Thoracic aorta (tissue), 2 donors: ENCODE measurements around the gene RBM15B. TPM values are rescaled to one million over a fixed set of nuclear protein-coding genes. Genes with fewer than 3 reads are reported as not detected.

Experiments used
- ATAC-seq: fragments of 150-250 bp; one replicate; pipeline ENCODE4 v1.8.0; 2017; ENCODE audit warnings: low read depth; ENCODE audit not compliant: insufficient number of reproducible peaks, low FRiP score
- DNase-seq: peaks from one replicate; pipeline ENCODE4 v3.0.0-alpha.2; 2020; ENCODE audit warnings: low spot score
- H3K27ac ChIP-seq, 2 donors: fragments of 200-600 bp; sonication (generic); 1 replicate in 1 of 2; 2 replicates in 1 of 2; pipeline ENCODE4 v1.5.1; 2016; ENCODE audit warnings: mild to moderate bottlenecking in 2 of 2, moderate library complexity in 2 of 2
- H3K27me3 ChIP-seq: fragments of 200-600 bp; sonication (generic); replicated peaks from 2 replicates; pipeline ENCODE4 v1.6.0; 2016; ENCODE audit warnings: mild to moderate bottlenecking; ENCODE audit not compliant: insufficient read depth
- H3K36me3 ChIP-seq: fragments of 200-600 bp; sonication (generic); one replicate; pipeline ENCODE4 v1.5.1; 2016
- H3K4me1 ChIP-seq, 2 donors: fragments of 200-600 bp; sonication (generic); 1 replicate in 1 of 2; 2 replicates in 1 of 2; pipeline versions ENCODE4 v1.5.1 to v1.6.0; 2016; ENCODE audit warnings: low read depth in 2 of 2, mild to moderate bottlenecking in 1 of 2; ENCODE audit not compliant: control insufficient read depth in 1 of 2
- H3K4me3 ChIP-seq: fragments of 200-600 bp; sonication (generic); 2 replicates; pipeline ENCODE4 v1.5.1; 2016; ENCODE audit warnings: mild to moderate bottlenecking
- H3K9me3 ChIP-seq: fragments of 200-600 bp; sonication (generic); 2 replicates; pipeline ENCODE4 v1.5.1; 2016
- total RNA-seq, 2 donors: library from RNA; depleted of rRNA; stranded (reverse); fragments of >200 nt; gene quantifications; one replicate each; pipeline versions ENCODE4 v1.1.0 to v1.2.3, GENCODE V29; 2016
- TF ChIP-seq, protein P1 (sequence below): fragments of 200-600 bp; sonication (generic); IDR thresholded peaks from one replicate; pipeline ENCODE4 v1.5.1; 2019; ENCODE audit warnings: antibody characterized with exemption

The RBM15B gene
- total RNA-seq, 2 donors from 2014 or later = 28.3 to 38.0 TPM

DNA sequence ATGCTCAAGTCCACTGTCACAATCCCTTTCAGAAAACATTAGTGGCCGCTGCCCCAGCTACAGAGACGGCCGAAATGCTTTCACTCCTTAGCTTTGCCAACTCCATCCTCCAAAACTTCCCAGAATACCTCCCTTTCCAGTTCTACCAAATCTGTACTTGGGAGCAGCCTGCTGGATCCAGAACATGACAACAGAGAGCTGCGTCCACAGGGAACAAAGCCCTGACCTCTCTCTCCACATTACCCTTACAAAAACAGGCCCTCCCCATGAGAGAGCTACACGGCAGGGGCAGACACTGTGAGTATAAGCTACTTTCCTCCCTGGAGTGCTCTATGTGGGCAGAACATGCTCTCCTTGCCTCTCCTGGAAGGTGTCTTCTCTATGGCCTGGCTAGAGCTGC lies 6.3 kb downstream of the RBM15B start:
- Histone ChIP-seq H3K27ac (no peak overlapping the region), H3K27me3 (no peaks in the 10 kb centered on the region)

GRCh38 chr3:51398595-51399310 lies 7.7 kb downstream of the RBM15B start:
- no peak for DNase-seq
- TF ChIP-seq, protein P1, sequence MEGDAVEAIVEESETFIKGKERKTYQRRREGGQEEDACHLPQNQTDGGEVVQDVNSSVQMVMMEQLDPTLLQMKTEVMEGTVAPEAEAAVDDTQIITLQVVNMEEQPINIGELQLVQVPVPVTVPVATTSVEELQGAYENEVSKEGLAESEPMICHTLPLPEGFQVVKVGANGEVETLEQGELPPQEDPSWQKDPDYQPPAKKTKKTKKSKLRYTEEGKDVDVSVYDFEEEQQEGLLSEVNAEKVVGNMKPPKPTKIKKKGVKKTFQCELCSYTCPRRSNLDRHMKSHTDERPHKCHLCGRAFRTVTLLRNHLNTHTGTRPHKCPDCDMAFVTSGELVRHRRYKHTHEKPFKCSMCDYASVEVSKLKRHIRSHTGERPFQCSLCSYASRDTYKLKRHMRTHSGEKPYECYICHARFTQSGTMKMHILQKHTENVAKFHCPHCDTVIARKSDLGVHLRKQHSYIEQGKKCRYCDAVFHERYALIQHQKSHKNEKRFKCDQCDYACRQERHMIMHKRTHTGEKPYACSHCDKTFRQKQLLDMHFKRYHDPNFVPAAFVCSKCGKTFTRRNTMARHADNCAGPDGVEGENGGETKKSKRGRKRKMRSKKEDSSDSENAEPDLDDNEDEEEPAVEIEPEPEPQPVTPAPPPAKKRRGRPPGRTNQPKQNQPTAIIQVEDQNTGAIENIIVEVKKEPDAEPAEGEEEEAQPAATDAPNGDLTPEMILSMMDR = no peak
- no peaks in the 10 kb centered on the region for H3K9me3 ChIP-seq

More for the DNA sequence above, 6.3 kb downstream of the RBM15B start:
- no peak for ATAC-seq
- Histone ChIP-seq H3K9me3 (no peaks in the 10 kb centered on the region), H3K4me3 (no peak overlapping the region), H3K36me3 (peaks cover 33% of the 10 kb centered on the region), H3K4me1 (peaks cover 20 to 38% of the 10 kb centered on the region in 2 donors)
- no peak for DNase-seq
- TF ChIP-seq, protein P1 = no peak

DNA sequence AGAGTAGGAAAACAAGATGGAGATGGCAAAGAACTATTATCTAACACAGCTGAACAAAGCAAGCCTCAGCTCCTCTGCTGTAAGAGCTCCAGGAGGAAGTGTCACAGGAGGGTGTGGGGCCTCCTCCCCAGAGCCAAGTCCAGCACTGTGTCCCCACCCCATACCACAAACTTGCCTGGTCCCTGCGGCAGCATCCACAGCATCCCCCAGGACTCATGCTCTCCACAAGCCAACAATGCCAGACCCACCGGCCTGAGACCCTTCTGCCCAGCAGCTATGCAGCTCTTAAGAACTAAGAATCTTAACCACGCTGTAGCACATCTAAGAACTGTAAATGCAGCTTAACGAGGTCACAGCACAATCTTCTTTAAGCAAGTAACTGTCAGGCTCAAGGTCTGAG lies 9.1 kb downstream of the RBM15B start:
- TF ChIP-seq, protein P1 = no peak
- Histone ChIP-seq H3K4me3 (no peak overlapping the region), H3K27ac (no peak overlapping the region), H3K9me3 (no peaks in the 10 kb centered on the region), H3K36me3 (peaks cover 17% of the 10 kb centered on the region), H3K4me1 (peaks cover 0 to 11% of the 10 kb centered on the region in 2 donors), H3K27me3 (no peaks in the 10 kb centered on the region)
- no peak for ATAC-seq
- DNase-seq = no peak

More at GRCh38 chr3:51398595-51399310, 7.7 kb downstream of the RBM15B start:
- no peaks in the 10 kb centered on the region for H3K27me3 ChIP-seq
- peaks cover 8 to 25% of the 10 kb centered on the region in 2 donors for H3K4me1 ChIP-seq
- H3K36me3 ChIP-seq = peaks cover 23% of the 10 kb centered on the region
- no peak overlapping the region for H3K4me3 ChIP-seq
- no peak overlapping the region for H3K27ac ChIP-seq
- no peak for ATAC-seq

GRCh38 chr3:51401735-51402134 lies 10.7 kb downstream of the RBM15B start:
- Histone ChIP-seq H3K27me3 (no peaks in the 10 kb centered on the region), H3K4me1 (peaks cover 0 to 4% of the 10 kb centered on the region in 2 donors), H3K4me3 (no peak overlapping the region), H3K36me3 (peaks cover 14% of the 10 kb centered on the region), H3K9me3 (no peaks in the 10 kb centered on the region), H3K27ac (no peak overlapping the region)
- DNase-seq (no peak), ATAC-seq (no peak)
- TF ChIP-seq, protein P1 = no peak

DNA sequence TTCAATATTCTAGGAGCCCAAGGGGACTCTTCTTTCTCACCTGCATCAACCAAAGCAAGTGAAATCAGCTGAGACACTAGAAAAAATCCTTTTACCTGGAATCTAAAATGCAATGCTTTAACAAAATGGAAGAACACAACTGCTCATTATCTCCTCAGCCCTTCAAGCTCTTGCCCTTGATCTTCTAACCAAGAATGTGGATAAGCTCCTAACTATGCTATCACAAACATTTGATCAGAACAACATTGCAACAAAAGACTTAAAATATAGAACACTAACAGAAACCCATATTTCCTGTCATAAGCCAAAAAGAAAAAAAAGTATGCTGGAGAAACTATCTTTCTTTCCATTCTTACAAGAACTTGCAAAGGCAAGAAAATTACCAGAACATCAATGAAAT lies 12.6 kb downstream of the RBM15B start:
- DNase-seq (no peak), ATAC-seq (no peak)
- Histone ChIP-seq H3K4me1 (no peaks in the 10 kb centered on the region), H3K36me3 (peaks cover 5% of the 10 kb centered on the region), H3K27ac (no peak overlapping the region), H3K9me3 (no peaks in the 10 kb centered on the region), H3K4me3 (no peak overlapping the region), H3K27me3 (no peaks in the 10 kb centered on the region)
- TF ChIP-seq, protein P1 = no peak
